GM13977 (cell line): ENCODE results near the gene TUBA8.
"Not testable (repeated sequence)": the region's sequence is repeated elsewhere in the genome, so short reads cannot be mapped to it uniquely, and the experiment has no call there.

Experiments used
- DNase-seq: peaks from one replicate; pipeline ENCODE4 v3.0.0; 2012; ENCODE audit warnings: low spot score
- CTCF ChIP-seq: IDR thresholded peaks from 2 replicates; pipeline ENCODE4 v1.5.1; 2012; ENCODE audit warnings: mild to moderate bottlenecking, control low read depth; ENCODE audit not compliant: insufficient read depth; ENCODE audit errors: extremely low read depth, missing control alignments
- in situ Hi-C: fragments of 300-500 bp; cut with MboI; formaldehyde crosslinking; loops from one replicate; pipeline ENCODE4 v1.12.0; 2022; ENCODE audit warnings: low sequenced_read_pairs, low pct_unique_long_range_greater_than_20kb, mixed read lengths, inconsistent platforms; ENCODE audit not compliant: unreplicated experiment

TUBA8 gene

DNA sequence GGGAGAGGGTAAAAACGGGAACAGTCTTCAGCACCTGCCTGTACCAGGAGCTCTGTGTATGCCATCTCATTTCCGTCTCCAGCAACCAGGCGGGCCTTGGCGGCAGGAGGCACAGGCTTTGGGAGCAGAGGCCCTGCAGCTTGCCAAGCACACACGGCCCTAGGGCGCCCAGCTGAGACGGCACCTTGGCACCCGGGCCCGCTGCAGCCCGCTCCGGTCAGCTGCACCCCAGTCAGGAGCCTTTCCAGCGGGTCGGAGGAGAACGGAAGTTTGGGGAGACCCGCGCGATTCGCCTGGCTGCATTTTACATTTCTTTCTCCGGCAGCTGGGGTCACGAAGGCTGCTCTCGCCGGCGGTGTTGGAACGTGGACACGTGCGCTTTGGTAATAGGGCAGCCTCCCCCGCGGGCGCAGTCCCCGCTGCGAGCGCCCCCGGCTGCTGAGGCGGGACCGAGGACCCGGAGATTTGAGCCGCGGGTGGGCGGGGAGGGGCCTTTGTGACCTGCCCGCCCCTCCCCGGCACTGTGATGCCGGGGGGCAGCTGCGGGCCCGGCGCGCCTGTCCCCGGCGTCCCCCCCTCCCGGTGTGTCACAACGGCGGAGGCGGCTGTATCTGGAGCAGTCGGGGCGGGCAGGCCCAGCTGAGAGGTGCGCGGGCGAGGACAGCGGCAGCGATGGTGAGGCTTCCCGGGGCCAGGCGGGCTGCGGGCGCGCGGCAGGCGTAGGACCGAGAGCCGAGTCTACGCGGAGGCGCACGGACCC, at the start of gene TUBA8:
TSS of gene TUBA8 (plus strand) at position 616 of the 760 bp plus-strand sequence. CDS start at position 673, 57 bp downstream.
- in situ Hi-C loops = no loop called here
- peak; percentile 65 for DNase-seq
- TF ChIP-seq CTCF = peak; percentile 25

- in situ Hi-C loops = no loop called here
- TF ChIP-seq CTCF = no peak
- DNase-seq = no peak
These were observed 48.2 kb upstream of the TUBA8 start for GRCh38 chr22:18062421-18062820.

- in situ Hi-C loops = no loop called here
- TF ChIP-seq CTCF = no peak
- DNase-seq = no peak
These were observed 47.3 kb upstream of the TUBA8 start for GRCh38 chr22:18063306-18063705.

DNA sequence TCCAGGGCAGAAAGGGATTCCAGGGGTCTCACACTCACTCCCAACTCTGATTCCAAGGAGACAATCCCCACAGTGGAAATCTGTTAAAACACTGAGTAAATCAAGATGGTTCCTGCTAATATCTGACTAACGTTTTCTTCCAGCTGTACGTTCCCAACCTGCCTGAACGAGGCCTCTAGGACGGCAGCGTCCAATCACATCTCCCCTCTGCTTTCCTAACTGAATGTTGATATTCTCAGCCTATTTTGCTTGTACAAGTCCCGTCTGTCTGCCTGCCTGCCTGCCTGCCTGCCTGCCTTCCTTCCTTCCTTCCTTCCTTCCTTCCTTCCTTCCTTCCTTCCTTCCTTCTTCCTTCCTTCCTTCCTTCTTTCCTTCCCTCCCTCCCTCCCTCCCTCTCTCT, 46.9 kb upstream of the TUBA8 start:
- in situ Hi-C loops, DNase-seq: not testable (repeated sequence)

- no peak for DNase-seq
- in situ Hi-C loops = no loop called here
- TF ChIP-seq CTCF = no peak
These were observed 46.0 kb upstream of the TUBA8 start for GRCh38 chr22:18064636-18065035.

GRCh38 chr22:18065256-18065655, 45.4 kb upstream of the TUBA8 start:
- TF ChIP-seq CTCF = no peak
- in situ Hi-C loops = no loop called here
- no peak for DNase-seq

- TF ChIP-seq CTCF = no peak
- DNase-seq = no peak
- in situ Hi-C loops = no loop called here
These were observed 44.3 kb upstream of the TUBA8 start for GRCh38 chr22:18066181-18066859.
